Measurements from ENCODE around the gene DUOX2. TPM values are rescaled to one million over a fixed set of nuclear protein-coding genes. Genes with fewer than 3 reads are reported as not detected.

Gene DUOX2
- total and polyA plus RNA-seq, 2 donors, result 0.05 to 0.37 TPM

- WGBS, result 98% methylated on average over 7 of the region's 7 CpGs
- Histone ChIP-seq H3K27me3 (ENCODE audit: control insufficient read depth in 2 of 2, insufficient read depth in 1 of 2, low read length in 1 of 2) (peaks cover 39 to 88% of the 10 kb centered on the region in 2 donors), H3K36me3 (ENCODE audit: control insufficient read depth in 2 of 2, insufficient read depth in 2 of 2, low read length in 1 of 2) (no peaks in the 10 kb centered on the region), H3K4me1 (ENCODE audit: control insufficient read depth in 2 of 2, insufficient read depth in 2 of 2, low read length in 2 of 2) (no peaks in the 10 kb centered on the region), H3K9me3 (ENCODE audit: control insufficient read depth in 2 of 2, insufficient read depth in 1 of 2, low read length in 1 of 2) (peaks cover 0 to 1% of the 10 kb centered on the region in 2 donors), H3K27ac (ENCODE audit: low read depth in 1 of 2, low read length in 1 of 2) (no peak overlapping the region), H3K4me3 (ENCODE audit: low read length in 2 of 2) (no peak overlapping the region)
- no peak for DNase-seq (ENCODE audit: low read depth in 6 of 9, low spot score in 9 of 9)
Observed at GRCh38 chr15:45134046-45134445, 20.1 kb upstream of the DUOX2 start.

DNA sequence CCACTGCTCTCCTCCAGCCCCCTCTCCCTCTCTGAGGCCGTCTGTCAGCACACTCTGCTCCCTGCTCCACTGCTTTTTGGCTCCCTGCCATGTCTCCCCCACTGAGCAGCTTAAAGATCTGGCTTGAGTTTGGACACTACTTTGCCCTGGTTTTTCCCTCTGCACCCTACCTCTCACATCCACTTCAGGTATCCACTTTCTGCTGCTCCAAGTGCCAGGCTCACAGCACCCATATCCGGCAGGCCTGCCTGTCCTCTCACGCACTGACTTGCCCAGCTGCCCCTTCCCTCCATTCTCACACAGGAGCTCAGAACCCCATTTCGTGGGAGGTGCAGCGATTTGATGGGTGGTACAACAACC, 19.6 kb upstream of the DUOX2 start:
- DNase-seq (ENCODE audit: low read depth in 6 of 9, low spot score in 9 of 9), result no peak
- Histone ChIP-seq H3K4me1 (ENCODE audit: control insufficient read depth in 2 of 2, insufficient read depth in 2 of 2, low read length in 2 of 2) (no peaks in the 10 kb centered on the region), H3K36me3 (ENCODE audit: control insufficient read depth in 2 of 2, insufficient read depth in 2 of 2, low read length in 1 of 2) (no peaks in the 10 kb centered on the region), H3K4me3 (ENCODE audit: low read length in 2 of 2) (no peak overlapping the region), H3K9me3 (ENCODE audit: control insufficient read depth in 2 of 2, insufficient read depth in 1 of 2, low read length in 1 of 2) (peaks cover 0 to 1% of the 10 kb centered on the region in 2 donors), H3K27me3 (ENCODE audit: control insufficient read depth in 2 of 2, insufficient read depth in 1 of 2, low read length in 1 of 2) (peaks cover 43 to 92% of the 10 kb centered on the region in 2 donors), H3K27ac (ENCODE audit: low read depth in 1 of 2, low read length in 1 of 2) (no peak overlapping the region)
- 81% methylated on average over 5 of the region's 5 CpGs for WGBS

DNA sequence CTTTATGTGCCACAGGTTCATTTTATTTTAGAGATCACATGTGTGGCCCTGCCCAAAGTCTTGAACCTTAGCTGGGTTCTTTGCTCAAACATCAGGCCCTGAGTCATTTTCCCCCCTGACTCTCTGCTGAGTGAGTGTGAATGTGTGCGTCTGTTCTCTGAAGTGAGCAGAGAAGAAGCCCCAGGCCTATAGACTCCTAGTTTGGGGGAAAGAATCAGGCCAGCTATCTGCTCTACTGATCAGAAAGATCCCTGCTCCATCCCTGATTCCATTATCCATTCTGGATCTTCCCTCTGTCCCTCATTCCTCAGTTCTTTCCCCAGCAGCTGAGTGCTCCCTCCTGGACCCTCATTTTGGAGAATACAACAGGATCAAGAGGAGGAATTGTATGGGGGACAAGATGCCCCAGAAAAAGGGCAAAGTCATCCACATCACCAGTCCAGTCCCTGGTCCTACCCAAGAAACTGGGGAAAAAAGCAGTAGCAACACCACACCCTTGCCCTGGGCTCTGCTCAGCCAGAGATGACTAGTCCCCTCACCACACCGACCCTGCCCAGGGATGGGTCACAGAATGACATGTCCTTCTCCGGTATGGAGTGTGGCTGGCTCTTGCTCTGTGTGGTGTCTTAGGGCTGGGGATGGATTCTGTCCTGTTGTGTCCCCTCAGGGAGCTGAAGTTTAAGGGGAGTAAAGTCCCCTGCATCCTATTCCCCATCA, 19.0 kb upstream of the DUOX2 start:
- no peaks in the 10 kb centered on the region for H3K4me1 ChIP-seq (ENCODE audit: control insufficient read depth in 2 of 2, insufficient read depth in 2 of 2, low read length in 2 of 2)
- H3K9me3 ChIP-seq (ENCODE audit: control insufficient read depth in 2 of 2, insufficient read depth in 1 of 2, low read length in 1 of 2), result peaks cover 0 to 1% of the 10 kb centered on the region in 2 donors
- no peaks in the 10 kb centered on the region for H3K36me3 ChIP-seq (ENCODE audit: control insufficient read depth in 2 of 2, insufficient read depth in 2 of 2, low read length in 1 of 2)
- no peak overlapping the region for H3K4me3 ChIP-seq (ENCODE audit: low read length in 2 of 2)
- H3K27me3 ChIP-seq (ENCODE audit: control insufficient read depth in 2 of 2, insufficient read depth in 1 of 2, low read length in 1 of 2), result peaks cover 48 to 94% of the 10 kb centered on the region in 2 donors
- no peak for DNase-seq (ENCODE audit: low read depth in 6 of 9, low spot score in 9 of 9)
- 84% methylated on average over 3 of the region's 3 CpGs for WGBS
- H3K27ac ChIP-seq (ENCODE audit: low read depth in 1 of 2, low read length in 1 of 2), result no peak overlapping the region

GRCh38 chr15:45131510-45131909, 17.5 kb upstream of the DUOX2 start:
- Histone ChIP-seq H3K4me3 (ENCODE audit: low read length in 2 of 2) (no peak overlapping the region), H3K27ac (ENCODE audit: low read depth in 1 of 2, low read length in 1 of 2) (no peak overlapping the region), H3K4me1 (ENCODE audit: control insufficient read depth in 2 of 2, insufficient read depth in 2 of 2, low read length in 2 of 2) (no peaks in the 10 kb centered on the region), H3K9me3 (ENCODE audit: control insufficient read depth in 2 of 2, insufficient read depth in 1 of 2, low read length in 1 of 2) (peaks cover 0 to 1% of the 10 kb centered on the region in 2 donors), H3K36me3 (ENCODE audit: control insufficient read depth in 2 of 2, insufficient read depth in 2 of 2, low read length in 1 of 2) (no peaks in the 10 kb centered on the region), H3K27me3 (ENCODE audit: control insufficient read depth in 2 of 2, insufficient read depth in 1 of 2, low read length in 1 of 2) (peaks cover 49 to 92% of the 10 kb centered on the region in 2 donors)
- DNase-seq (ENCODE audit: low read depth in 6 of 9, low spot score in 9 of 9), result no peak
- WGBS, result 98% methylated on average over 3 of the region's 3 CpGs

DNA sequence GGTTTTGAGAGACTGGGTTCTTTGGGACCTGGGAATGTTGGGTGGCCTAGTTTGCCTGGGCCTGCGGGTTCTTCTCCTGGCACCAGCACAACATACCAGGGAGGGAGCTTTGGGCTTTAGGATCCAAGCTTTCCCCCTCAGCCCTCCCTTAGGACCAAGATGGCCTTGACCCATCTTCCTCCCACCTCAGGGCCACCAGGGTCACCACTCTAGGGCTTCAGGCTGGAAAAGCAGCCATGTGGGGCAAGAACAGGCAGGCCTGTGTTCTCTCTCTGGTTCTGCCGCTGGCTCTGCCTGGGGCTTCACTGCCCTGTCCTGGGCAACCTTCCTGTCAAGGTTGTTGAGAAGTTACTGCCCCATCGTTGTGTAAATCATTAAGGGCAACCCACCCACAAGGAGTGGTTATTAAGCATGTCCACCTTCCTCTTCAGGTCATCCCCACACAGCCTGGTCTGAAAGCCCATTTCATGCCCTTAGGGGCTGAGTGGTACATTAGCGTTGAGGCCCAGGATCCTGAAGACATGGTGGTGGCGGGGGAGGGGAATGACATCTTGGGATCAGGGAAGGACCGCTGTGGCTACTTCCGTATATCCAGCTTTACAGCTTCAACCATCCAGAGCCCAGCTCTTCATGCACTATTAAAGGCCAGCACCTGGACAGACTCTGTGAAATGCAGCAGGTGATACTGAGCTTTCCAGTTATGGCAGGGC, 16.5 kb upstream of the DUOX2 start:
- Histone ChIP-seq H3K36me3 (ENCODE audit: control insufficient read depth in 2 of 2, insufficient read depth in 2 of 2, low read length in 1 of 2) (no peaks in the 10 kb centered on the region), H3K4me3 (ENCODE audit: low read length in 2 of 2) (no peak overlapping the region), H3K4me1 (ENCODE audit: control insufficient read depth in 2 of 2, insufficient read depth in 2 of 2, low read length in 2 of 2) (no peaks in the 10 kb centered on the region), H3K9me3 (ENCODE audit: control insufficient read depth in 2 of 2, insufficient read depth in 1 of 2, low read length in 1 of 2) (peaks cover 0 to 1% of the 10 kb centered on the region in 2 donors), H3K27me3 (ENCODE audit: control insufficient read depth in 2 of 2, insufficient read depth in 1 of 2, low read length in 1 of 2) (peaks cover 54 to 91% of the 10 kb centered on the region in 2 donors), H3K27ac (ENCODE audit: low read depth in 1 of 2, low read length in 1 of 2) (no peak overlapping the region)
- DNase-seq (ENCODE audit: low read depth in 6 of 9, low spot score in 9 of 9), result no peak
- WGBS, result 93% methylated on average over 7 of the region's 7 CpGs

DNA sequence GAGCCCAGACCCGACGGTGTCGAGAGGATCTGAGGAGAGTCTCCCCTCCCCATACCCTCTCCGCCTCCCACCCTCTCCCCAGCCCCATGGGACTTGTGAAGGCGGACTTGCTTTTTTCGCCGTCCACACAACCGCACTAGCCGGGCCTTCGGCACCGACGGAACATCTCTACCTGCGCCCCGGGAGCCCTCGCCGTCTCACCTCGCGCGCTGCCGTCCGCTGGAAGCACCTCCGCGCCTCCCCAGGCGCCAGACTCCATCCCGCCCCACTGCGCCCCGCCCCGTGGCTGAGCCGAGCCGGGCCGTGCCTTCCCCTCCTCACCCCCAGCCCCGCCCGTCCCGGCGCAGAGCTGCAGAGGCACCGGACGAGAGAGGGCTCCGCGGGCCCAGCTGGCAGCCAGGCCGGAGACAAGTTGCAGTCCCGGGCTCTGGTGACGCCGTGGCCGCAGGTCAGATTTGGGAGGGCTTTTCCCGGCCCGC, 15.7 kb upstream of the DUOX2 start, which contains the start of the genes DUOX1 and DUOXA1:
TSS of gene DUOX1 (plus strand) at position 344 of the 479 bp plus-strand sequence. CDS start 1,973 bp downstream, outside the sequence.
TSS of gene DUOXA1 (minus strand) at position 229 of the 479 bp plus-strand sequence. CDS start 6,865 bp downstream, outside the sequence.
- Histone ChIP-seq H3K4me3 (ENCODE audit: low read length in 2 of 2) (peak within 1 kb of the TSS in 1 of 2 donors; percentile 8), H3K27ac (ENCODE audit: low read depth in 1 of 2, low read length in 1 of 2) (no peak within 1 kb of the TSS), H3K9me3 (ENCODE audit: control insufficient read depth in 2 of 2, insufficient read depth in 1 of 2, low read length in 1 of 2) (peaks cover 0 to 1% of the 10 kb centered on the region in 2 donors), H3K36me3 (ENCODE audit: control insufficient read depth in 2 of 2, insufficient read depth in 2 of 2, low read length in 1 of 2) (no peaks in the 10 kb centered on the region), H3K4me1 (ENCODE audit: control insufficient read depth in 2 of 2, insufficient read depth in 2 of 2, low read length in 2 of 2) (no peaks in the 10 kb centered on the region), H3K27me3 (ENCODE audit: control insufficient read depth in 2 of 2, insufficient read depth in 1 of 2, low read length in 1 of 2) (peaks cover 49 to 89% of the 10 kb centered on the region in 2 donors)
- 10% methylated on average over 46 of the region's 46 CpGs for WGBS
- no peak for DNase-seq (ENCODE audit: low read depth in 6 of 9, low spot score in 9 of 9)

GRCh38 chr15:45128971-45129639, 15.1 kb upstream of the DUOX2 start:
- peak overlapping the region in 1 of 2 donors; percentile 8 for H3K4me3 ChIP-seq (ENCODE audit: low read length in 2 of 2)
- no peak overlapping the region for H3K27ac ChIP-seq (ENCODE audit: low read depth in 1 of 2, low read length in 1 of 2)
- no peaks in the 10 kb centered on the region for H3K4me1 ChIP-seq (ENCODE audit: control insufficient read depth in 2 of 2, insufficient read depth in 2 of 2, low read length in 2 of 2)
- no peak for DNase-seq (ENCODE audit: low read depth in 6 of 9, low spot score in 9 of 9)
- peaks cover 0 to 1% of the 10 kb centered on the region in 2 donors for H3K9me3 ChIP-seq (ENCODE audit: control insufficient read depth in 2 of 2, insufficient read depth in 1 of 2, low read length in 1 of 2)
- WGBS, result 8% methylated on average over 47 of the region's 47 CpGs
- no peaks in the 10 kb centered on the region for H3K36me3 ChIP-seq (ENCODE audit: control insufficient read depth in 2 of 2, insufficient read depth in 2 of 2, low read length in 1 of 2)
- peaks cover 48 to 86% of the 10 kb centered on the region in 2 donors for H3K27me3 ChIP-seq (ENCODE audit: control insufficient read depth in 2 of 2, insufficient read depth in 1 of 2, low read length in 1 of 2)

- H3K27me3 ChIP-seq (ENCODE audit: control insufficient read depth in 2 of 2, insufficient read depth in 1 of 2, low read length in 1 of 2), result peaks cover 39 to 82% of the 10 kb centered on the region in 2 donors
- peaks cover 0 to 1% of the 10 kb centered on the region in 2 donors for H3K9me3 ChIP-seq (ENCODE audit: control insufficient read depth in 2 of 2, insufficient read depth in 1 of 2, low read length in 1 of 2)
- 75% methylated on average over 2 of the region's 2 CpGs for WGBS
- no peak overlapping the region for H3K4me3 ChIP-seq (ENCODE audit: low read length in 2 of 2)
- no peaks in the 10 kb centered on the region for H3K36me3 ChIP-seq (ENCODE audit: control insufficient read depth in 2 of 2, insufficient read depth in 2 of 2, low read length in 1 of 2)
- no peak overlapping the region for H3K27ac ChIP-seq (ENCODE audit: low read depth in 1 of 2, low read length in 1 of 2)
- H3K4me1 ChIP-seq (ENCODE audit: control insufficient read depth in 2 of 2, insufficient read depth in 2 of 2, low read length in 2 of 2), result no peaks in the 10 kb centered on the region
- DNase-seq (ENCODE audit: low read depth in 6 of 9, low spot score in 9 of 9), result peak in 1 of 9 donors; percentile 21
Observed at GRCh38 chr15:45126535-45127158, 12.7 kb upstream of the DUOX2 start.
